Iris pigment epithelial cell (primary cell): ENCODE results near the gene PLIN1.

ENCODE experiments used
- DNase-seq: peaks from one replicate; pipeline ENCODE4 v3.0.0-alpha.2; 2011; ENCODE audit warnings: low read depth

PLIN1 gene

DNA sequence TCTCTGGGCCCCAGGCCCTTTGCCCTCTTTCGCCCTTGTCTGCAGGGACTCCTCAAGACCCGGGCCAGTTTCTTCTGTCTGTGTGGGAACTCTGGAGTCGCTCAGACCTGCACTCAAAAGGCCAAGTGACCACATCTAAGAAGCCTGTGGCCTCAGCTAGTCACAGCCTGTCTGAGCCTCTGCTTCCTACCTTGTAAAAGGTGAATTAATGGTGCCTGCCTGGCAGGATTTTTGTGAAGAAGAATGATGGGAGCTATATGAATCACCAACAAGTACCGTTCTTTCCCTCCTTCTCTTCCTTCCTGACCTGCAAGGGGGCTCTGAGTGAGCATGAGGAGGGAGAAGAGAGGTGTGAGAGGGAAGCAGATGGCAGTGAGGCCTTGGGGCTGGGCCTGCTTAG, 7.5 kb downstream of the PLIN1 start:
- no peak for DNase-seq

GRCh38 chr15:89670971-89671560, 8.1 kb downstream of the PLIN1 start:
- DNase-seq, result no peak

- no peak for DNase-seq
Observed at GRCh38 chr15:89669941-89670340, 9.2 kb downstream of the PLIN1 start.

GRCh38 chr15:89669309-89669865, 9.8 kb downstream of the PLIN1 start:
- no peak for DNase-seq

GRCh38 chr15:89668171-89668570, 11.0 kb downstream of the PLIN1 start:
- no peak for DNase-seq

- DNase-seq, result no peak
Observed at GRCh38 chr15:89667706-89667960, 11.5 kb downstream of the PLIN1 start.

DNA sequence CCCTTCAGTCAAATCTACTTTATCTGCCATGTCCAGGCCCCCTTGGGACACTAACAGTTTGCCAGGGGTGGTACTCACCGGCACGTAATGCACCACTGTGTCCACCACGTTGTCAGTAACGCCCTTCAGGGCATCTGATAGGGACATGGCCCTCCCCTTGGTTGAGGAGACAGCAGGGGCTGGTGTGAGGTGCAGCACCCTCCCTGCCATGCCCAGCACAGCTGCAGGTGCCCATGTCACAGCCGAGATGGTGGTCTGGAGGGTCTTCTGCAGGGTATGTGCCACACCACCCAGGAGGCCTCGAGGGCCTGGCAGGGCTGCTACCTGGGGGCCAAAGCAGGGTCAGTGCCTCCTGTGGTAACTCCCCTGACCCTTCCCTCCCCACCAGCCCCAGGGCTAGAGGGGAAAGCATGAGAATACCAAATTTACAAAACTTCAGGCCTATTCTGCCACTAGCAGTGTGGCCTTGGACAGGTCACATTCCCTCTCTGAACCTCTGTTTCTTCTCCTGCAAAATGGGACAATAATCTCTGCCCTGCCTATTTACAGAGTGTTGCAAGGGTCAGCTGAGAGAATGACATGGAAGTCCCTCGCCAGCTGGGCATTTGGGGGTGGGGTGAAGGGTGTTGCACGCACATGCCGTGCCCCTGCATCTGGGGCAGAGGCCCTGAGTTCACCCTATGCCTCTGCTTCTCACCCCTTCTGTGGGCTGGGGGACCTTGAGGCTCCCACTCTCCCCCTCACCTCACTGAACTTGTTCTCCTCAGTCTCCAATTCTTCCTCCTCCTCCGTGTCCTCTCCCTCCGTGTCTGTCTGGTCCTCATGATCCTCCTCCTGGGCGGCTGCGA, 12.1 kb downstream of the PLIN1 start:
- no peak for DNase-seq

- DNase-seq, result no peak
Observed at GRCh38 chr15:89666184-89666857, 12.8 kb downstream of the PLIN1 start.

- peak; percentile 57 for DNase-seq
Observed at GRCh38 chr15:89665449-89666181, 13.6 kb downstream of the PLIN1 start.

- no peak for DNase-seq
Observed at GRCh38 chr15:89664441-89665350, 14.5 kb downstream of the PLIN1 start.

DNA sequence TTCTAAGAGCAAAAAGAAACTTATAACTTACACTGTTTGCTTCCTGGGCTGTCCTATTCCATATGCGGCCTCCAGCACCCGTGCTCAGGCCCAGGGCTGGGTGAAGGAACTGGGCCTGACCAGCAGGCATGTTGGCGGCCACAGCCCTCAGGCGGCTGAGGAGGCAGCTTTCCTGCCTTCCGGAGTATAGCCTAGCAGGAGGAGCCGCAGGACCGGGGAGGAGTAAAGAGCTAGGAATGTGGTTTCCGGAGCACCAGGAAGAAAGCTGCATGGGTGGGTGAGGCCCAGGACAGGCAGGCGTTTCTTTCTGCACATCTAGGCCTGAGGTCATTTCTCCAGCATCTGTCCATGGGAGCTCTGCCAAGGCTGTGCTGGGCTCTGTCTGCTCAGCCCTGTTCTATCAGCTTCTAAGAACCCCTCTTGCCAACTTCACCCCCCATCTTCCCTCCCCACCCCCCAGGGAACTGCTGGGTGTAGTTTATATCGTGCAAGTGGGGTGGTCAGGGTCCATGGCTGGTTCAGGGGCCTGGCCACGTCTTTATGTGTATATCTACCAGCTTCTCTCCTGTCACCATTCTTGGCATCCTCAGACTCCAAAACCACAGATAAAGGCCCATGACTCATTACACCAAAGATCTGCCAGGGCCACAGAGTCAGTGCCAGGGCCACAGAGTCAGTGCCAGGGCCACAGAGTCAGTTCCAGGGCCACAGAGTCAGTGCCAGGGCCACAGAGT, 16.1 kb downstream of the PLIN1 start:
- DNase-seq, result peak; percentile 93

DNA sequence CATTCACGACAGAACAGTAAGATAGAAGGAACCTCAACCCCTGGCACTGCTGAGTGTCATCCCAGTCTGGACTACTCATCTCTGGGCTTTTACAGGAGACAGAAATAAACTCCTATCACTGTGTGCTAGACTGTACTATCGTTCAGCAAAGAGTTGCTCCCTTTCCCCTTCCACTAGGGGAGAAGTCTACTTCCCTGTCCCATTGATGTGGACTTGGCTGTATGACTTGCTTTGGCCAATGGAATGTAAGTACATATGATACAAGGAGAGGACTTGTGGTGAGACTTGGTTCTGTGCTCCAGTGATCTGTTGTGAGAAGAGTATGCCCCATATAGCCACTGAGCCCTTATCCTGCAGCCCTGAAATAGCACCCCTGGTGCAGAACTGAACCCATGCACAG, 18.6 kb downstream of the PLIN1 start:
- DNase-seq, result no peak

- DNase-seq, result no peak
Observed at GRCh38 chr15:89659295-89659694, 19.9 kb downstream of the PLIN1 start.

DNA sequence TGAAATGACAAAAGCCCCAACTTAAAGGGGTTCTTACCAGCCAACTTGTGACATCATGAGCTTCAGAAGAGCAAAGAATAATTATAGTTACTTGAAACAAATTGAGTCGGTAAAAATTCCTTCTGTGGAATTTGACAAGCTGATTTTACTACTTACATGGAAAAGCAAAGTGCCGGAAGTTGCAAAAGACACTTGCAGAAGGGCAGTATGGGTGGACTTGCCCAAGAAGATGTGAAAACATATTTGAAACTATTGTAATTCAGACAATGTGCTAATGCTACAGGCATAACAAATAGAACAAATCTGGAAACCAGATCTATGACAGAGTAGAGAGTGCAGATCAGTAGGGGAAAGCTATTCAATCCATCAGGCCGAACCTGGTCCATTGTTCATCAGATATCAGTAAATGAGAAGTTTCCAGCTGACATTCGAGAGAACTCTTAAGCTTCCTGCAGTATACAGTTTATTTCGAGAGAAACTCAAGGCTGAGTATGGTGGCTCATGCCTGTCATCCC, 21.4 kb downstream of the PLIN1 start:
- DNase-seq, result no peak

DNA sequence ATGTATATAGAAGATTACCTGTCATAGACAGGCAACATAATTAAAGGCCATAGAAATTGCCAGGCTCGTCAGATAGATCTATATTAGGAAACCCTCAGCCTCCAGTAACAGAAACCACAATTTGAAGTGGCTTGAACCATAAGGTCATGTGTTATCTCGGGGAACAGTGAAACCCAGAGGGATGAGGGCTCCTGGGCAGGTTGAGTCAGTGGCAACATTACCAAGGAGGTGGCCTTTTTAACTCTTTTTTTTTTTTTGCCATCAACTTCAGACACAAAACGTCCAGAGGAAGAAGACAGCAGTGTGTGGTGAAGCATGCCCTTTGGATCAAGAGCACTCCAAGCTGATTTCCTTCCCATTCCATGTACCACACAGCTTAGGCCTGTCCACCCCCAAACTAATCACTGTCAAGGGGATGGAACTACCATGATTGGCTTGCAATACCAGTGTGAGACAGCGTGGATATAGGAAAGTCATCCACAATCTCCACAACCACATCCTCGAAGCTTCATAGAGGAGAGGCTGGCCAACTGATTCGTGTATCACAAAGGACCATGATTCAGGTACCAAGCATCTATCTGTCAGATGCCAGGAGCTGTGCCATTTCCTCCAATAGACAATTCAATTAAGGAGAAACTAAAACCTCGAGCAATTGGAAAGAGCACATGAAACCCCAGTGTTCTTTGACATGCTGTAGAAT, 22.9 kb downstream of the PLIN1 start:
- no peak for DNase-seq

GRCh38 chr15:89654847-89655805, 24.0 kb downstream of the PLIN1 start, which contains the start of gene KIF7:
Gene KIF7, minus strand, starts transcription at chr15:89655467. Its CDS starts 2,537 bp downstream, at chr15:89652930.
- peak; percentile 49 for DNase-seq

GRCh38 chr15:89654301-89654761, 24.8 kb downstream of the PLIN1 start:
- DNase-seq, result peak; percentile 58

DNA sequence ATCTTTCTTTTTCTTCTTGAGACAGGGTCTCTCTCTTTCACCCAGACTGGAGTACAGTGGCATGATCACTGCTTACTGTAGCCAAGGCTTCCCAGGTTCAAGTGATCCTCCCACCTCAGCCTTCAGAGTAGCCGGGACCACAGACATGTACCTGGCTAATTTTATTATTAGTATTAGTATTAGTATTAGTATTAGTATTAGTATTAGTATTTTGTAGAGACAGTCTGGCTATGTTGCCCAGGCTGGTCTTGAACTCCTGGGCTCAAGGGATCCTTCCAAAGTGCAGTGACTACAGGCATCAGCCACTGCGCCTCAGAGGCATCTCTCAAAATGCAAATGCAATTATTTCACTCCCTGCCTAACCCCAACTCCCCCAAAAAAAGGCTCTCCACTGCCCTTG, 25.6 kb downstream of the PLIN1 start:
- DNase-seq, result no peak
